ENCODE measurements around the gene NRF1.

Gene NRF1

GRCh38 chr7:129661645-129662182, 50.2 kb downstream of the NRF1 start:
- TF ChIP-seq POLR2AphosphoS5 (IDR thresholded peaks at IDR 0.05; ENCODE audit: low read depth, low read length) (no peak), TAF1 (IDR thresholded peaks at IDR 0.05; ENCODE audit: borderline replicate concordance, insufficient read depth, low read length) (no peak), FOXP2 (optimal IDR thresholded peaks at IDR 0.05; ENCODE audit: borderline replicate concordance, extremely low read depth, extremely low read length, insufficient read depth) (no peak), REST (IDR thresholded peaks at IDR 0.05; ENCODE audit: insufficient read depth in 1 of 2, low read depth in 2 of 2, low read length in 2 of 2) (no peak), SIN3A (IDR thresholded peaks at IDR 0.05; ENCODE audit: borderline replicate concordance, insufficient read depth, low read length) (no peak)

DNA sequence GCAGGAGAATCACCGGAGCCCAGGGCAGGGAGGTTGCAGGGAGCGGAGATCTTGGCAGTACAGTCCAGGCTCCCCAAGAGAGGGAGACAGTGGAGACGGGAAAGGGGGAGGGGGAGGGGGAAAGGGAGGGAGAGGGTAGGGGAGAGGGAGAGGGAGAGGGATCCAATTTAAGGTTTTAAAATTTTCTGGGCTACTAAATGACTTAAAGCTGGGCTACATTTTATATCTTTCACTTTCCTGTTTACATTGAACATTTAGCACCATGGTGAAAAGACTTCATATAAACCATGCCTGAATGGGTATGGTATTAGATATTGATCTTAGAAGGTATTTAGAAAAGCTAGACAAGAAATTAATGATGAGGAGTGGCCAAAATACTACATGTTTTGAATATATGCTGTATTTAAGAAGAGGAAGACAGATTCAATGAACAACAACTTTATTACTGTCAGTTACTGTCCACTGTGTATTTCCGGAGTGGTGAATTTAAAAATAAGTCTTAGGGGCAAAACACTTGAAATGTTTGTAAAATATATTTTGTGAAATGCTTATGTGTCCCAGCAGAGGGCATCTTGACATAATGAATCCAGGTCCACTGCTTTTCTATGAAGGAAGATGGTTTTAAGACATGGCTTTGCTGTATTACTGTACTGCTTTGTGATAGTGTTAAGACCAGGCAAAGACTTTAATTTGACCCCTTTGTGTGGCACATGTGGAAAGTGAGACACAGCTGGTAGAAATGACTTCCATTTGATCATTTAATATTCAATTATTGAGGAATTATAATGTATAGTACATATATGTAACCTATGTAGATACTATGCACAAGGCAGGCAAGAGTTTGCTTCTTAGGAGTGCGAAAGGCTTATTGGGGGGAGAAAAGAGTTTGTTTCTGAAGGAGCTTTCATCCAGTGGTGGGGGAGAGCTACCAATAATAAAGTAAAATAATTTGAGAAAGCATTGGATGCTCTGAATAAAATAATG, 52.8 kb downstream of the NRF1 start:
- TF ChIP-seq SIN3A (IDR thresholded peaks at IDR 0.05; ENCODE audit: borderline replicate concordance, insufficient read depth, low read length) (no peak), FOXP2 (optimal IDR thresholded peaks at IDR 0.05; ENCODE audit: borderline replicate concordance, extremely low read depth, extremely low read length, insufficient read depth) (no peak), REST (IDR thresholded peaks at IDR 0.05; ENCODE audit: insufficient read depth in 1 of 2, low read depth in 2 of 2, low read length in 2 of 2) (no peak), TAF1 (IDR thresholded peaks at IDR 0.05; ENCODE audit: borderline replicate concordance, insufficient read depth, low read length) (no peak), POLR2AphosphoS5 (IDR thresholded peaks at IDR 0.05; ENCODE audit: low read depth, low read length) (no peak)

DNA sequence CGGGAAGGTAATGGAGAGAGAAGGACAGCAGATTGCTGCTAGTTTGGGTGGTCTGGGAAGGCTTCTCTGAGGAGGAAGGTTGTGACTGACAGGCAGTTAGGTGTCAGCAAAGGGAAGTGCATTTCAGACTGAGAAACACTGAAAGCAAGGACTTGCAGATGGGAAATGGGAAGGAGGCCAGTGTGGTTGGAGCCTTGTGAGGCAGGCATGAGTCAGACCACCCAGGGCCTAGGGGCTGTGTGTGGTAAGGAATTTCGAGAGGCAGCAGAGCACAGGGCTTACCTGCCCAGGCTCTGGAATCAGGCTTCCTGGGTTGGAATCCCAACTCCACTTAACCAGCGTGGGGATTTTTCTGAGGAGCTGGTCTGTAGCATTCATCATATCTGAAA, 53.5 kb downstream of the NRF1 start:
- no peak for TF ChIP-seq REST (IDR thresholded peaks at IDR 0.05; ENCODE audit: insufficient read depth in 1 of 2, low read depth in 2 of 2, low read length in 2 of 2)
- no peak for TF ChIP-seq FOXP2 (optimal IDR thresholded peaks at IDR 0.05; ENCODE audit: borderline replicate concordance, extremely low read depth, extremely low read length, insufficient read depth)
- TF ChIP-seq POLR2AphosphoS5 (IDR thresholded peaks at IDR 0.05; ENCODE audit: low read depth, low read length) = no peak
- no peak for TF ChIP-seq TAF1 (IDR thresholded peaks at IDR 0.05; ENCODE audit: borderline replicate concordance, insufficient read depth, low read length)

- TF ChIP-seq POLR2AphosphoS5 (IDR thresholded peaks at IDR 0.05; ENCODE audit: low read depth, low read length) (no peak), TAF1 (IDR thresholded peaks at IDR 0.05; ENCODE audit: borderline replicate concordance, insufficient read depth, low read length) (no peak), REST (IDR thresholded peaks at IDR 0.05; ENCODE audit: insufficient read depth in 1 of 2, low read depth in 2 of 2, low read length in 2 of 2) (no peak), FOXP2 (optimal IDR thresholded peaks at IDR 0.05; ENCODE audit: borderline replicate concordance, extremely low read depth, extremely low read length, insufficient read depth) (no peak), SIN3A (IDR thresholded peaks at IDR 0.05; ENCODE audit: borderline replicate concordance, insufficient read depth, low read length) (no peak)
Measured at GRCh38 chr7:129667116-129667515, 55.6 kb downstream of the NRF1 start.
